ENCODE measurements around the gene MT1F.

MT1F gene

GRCh38 chr16:56625943-56626654 lies 31.7 kb upstream of the MT1F start:
- DNase-seq, result peak; percentile 60

- no peak for DNase-seq
Measured at GRCh38 chr16:56626685-56627084, 31.1 kb upstream of the MT1F start.

- DNase-seq, result no peak
Measured at GRCh38 chr16:56628486-56629350, 29.0 kb upstream of the MT1F start.

- DNase-seq, result no peak
Measured at GRCh38 chr16:56629531-56629930, 28.2 kb upstream of the MT1F start.

GRCh38 chr16:56630134-56630533 lies 27.6 kb upstream of the MT1F start:
- no peak for DNase-seq

GRCh38 chr16:56631197-56631596 lies 26.6 kb upstream of the MT1F start:
- no peak for DNase-seq

- DNase-seq, result no peak
Measured at GRCh38 chr16:56631832-56632155, 26.0 kb upstream of the MT1F start.

GRCh38 chr16:56632156-56632847 lies 25.5 kb upstream of the MT1F start, which contains the start of gene MT1M:
Gene MT1M, plus strand, starts transcription at chr16:56632659. Its CDS starts 73 bp downstream, at chr16:56632732.
- no peak for DNase-seq

- DNase-seq, result no peak
Measured at GRCh38 chr16:56632848-56633365, 24.9 kb upstream of the MT1F start.

- no peak for DNase-seq
Measured at GRCh38 chr16:56633535-56633934, 24.2 kb upstream of the MT1F start.

GRCh38 chr16:56634715-56635440 lies 22.9 kb upstream of the MT1F start:
- no peak for DNase-seq

GRCh38 chr16:56635441-56635967 lies 22.3 kb upstream of the MT1F start:
- DNase-seq, result no peak

- no peak for DNase-seq
Measured at GRCh38 chr16:56636616-56637413, 20.9 kb upstream of the MT1F start.

GRCh38 chr16:56637814-56638750 lies 19.7 kb upstream of the MT1F start, which contains the start of gene MT1A:
Gene MT1A, plus strand, starts transcription at chr16:56638666. Its CDS starts 73 bp downstream, at chr16:56638739.
- DNase-seq, result peak; percentile 62

GRCh38 chr16:56639045-56639444 lies 18.7 kb upstream of the MT1F start:
- no peak for DNase-seq

GRCh38 chr16:56640076-56640475 lies 17.7 kb upstream of the MT1F start:
- no peak for DNase-seq

- DNase-seq, result no peak
Measured at GRCh38 chr16:56641166-56641565, 16.6 kb upstream of the MT1F start.

GRCh38 chr16:56643080-56643778 lies 14.5 kb upstream of the MT1F start:
- no peak for DNase-seq

- no peak for DNase-seq
Measured at GRCh38 chr16:56643833-56644232, 13.9 kb upstream of the MT1F start.

- DNase-seq, result no peak
Measured at GRCh38 chr16:56645311-56645710, 12.4 kb upstream of the MT1F start.

Measured in right hindlimb (tissue), 1 donor.